ENCODE measurements around the gene UMODL1.
A peak's percentile ranks its signal among the peaks of the same experiment; 100 is the strongest.

The UMODL1 gene

GRCh38 chr21:42135386-42136052 is 64.4 kb downstream of the UMODL1 start:
- no peak for DNase-seq

DNA sequence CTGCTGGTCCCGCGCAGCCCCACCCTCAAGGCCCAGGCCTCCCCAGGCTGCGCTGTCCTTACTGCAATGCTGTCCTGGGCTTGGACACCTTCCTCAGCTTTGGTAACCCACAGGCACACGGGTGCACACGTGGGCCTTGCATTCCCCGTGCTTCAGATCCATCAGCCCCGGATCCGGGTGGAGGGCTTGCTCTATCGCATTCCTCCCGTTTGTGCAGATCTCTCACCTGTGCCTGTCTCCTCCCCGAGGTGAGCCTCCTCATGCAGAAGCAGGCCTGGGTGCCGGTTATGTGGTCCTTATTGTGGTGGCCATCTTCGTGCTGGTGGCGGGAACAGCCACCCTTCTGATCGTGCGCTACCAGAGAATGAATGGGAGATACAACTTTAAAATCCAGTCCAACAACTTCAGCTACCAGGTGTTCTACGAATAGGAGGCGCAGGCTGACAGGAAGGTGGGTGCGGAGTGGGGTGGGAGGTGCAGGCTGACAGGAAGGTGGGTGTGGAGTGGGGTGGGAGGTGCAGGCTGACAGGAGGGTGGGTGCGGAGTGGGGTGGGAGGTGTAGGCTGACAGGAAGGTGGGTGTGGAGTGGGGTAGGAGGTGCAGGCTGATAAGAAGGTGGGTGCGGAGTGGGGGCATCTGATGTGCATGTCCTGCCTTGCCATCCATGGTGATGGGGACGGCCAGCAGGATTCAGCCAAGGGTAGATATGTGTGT is 66.2 kb downstream of the UMODL1 start:
- DNase-seq, result no peak

DNA sequence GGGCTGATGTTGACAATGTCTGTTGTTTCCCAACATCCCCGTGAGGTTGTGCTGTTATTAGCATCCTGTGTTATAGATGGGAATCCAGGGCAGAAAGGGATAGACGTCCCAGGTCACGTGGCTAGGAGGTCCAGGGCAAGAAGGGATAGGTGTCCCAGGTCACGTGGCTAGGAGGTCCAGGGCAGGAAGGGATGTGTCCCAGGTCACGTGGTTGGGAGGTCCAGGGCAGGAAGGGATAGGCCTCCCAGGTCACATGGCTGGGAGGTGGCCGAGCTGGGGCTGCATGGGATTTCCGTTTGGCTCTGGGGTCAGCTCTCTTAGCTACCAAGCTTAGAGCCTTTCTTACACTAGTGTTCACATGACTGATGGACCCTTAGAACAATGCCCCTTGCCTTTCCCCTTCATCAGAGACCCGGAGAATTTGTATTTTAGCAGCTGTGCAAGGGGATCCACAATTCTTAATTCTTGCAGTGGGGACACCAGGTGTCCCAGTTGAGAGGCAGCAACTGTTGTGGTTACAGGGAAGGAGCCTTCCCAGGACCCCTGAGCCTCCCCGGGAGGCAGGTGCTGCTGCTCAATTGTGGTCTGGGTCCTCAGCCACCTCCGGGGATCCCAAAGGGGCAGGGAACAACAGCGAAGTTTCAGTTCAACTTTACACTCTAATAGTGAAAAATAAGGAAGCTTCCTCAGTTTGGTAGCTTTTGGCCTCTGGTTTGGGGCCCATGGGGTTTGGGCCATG is 69.2 kb downstream of the UMODL1 start:
- no peak for DNase-seq

GRCh38 chr21:42141643-42142042 is 70.5 kb downstream of the UMODL1 start:
- no peak for DNase-seq

DNA sequence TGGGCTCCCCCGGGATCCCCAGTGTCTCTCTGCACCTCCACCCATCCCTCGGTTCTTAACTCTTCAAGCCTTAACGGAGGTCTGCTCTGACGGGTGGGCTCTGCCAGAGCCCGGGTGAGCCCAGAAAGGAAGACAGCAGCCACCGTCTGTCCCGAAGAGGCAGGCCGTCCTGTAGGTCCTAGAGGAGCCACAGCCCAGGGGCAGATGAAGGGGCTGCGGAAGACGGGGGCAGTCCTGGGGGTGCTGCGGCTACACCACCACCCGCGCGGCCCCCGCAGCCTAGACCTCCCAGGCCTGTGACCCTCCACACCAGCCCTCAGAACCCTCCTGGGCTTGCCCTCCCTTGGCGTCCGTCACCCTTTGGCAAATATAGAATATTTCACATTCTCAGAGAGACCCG is 71.0 kb downstream of the UMODL1 start:
- DNase-seq, result no peak

DNA sequence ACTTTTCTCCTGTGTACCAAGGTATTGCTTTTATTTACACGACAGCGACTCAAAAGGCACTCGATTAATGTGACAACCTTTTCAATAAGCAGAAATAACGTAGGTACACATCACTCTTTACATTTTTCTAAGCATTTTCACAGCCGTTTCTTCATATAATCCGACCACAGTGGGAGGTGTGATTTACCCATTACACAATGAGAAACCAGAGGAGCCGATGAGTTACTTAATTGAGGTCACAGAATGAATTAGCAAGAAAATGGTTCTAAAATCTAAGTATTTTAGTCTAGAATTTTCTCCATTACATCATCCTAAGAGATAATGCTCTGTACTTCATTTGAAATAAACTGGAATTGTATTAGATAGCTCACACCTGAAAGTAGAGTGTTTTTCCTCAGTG is 71.5 kb downstream of the UMODL1 start:
- DNase-seq, result no peak

GRCh38 chr21:42143111-42143510 is 72.0 kb downstream of the UMODL1 start:
- DNase-seq, result no peak

GRCh38 chr21:42144221-42144620 is 73.1 kb downstream of the UMODL1 start:
- DNase-seq, result no peak

DNA sequence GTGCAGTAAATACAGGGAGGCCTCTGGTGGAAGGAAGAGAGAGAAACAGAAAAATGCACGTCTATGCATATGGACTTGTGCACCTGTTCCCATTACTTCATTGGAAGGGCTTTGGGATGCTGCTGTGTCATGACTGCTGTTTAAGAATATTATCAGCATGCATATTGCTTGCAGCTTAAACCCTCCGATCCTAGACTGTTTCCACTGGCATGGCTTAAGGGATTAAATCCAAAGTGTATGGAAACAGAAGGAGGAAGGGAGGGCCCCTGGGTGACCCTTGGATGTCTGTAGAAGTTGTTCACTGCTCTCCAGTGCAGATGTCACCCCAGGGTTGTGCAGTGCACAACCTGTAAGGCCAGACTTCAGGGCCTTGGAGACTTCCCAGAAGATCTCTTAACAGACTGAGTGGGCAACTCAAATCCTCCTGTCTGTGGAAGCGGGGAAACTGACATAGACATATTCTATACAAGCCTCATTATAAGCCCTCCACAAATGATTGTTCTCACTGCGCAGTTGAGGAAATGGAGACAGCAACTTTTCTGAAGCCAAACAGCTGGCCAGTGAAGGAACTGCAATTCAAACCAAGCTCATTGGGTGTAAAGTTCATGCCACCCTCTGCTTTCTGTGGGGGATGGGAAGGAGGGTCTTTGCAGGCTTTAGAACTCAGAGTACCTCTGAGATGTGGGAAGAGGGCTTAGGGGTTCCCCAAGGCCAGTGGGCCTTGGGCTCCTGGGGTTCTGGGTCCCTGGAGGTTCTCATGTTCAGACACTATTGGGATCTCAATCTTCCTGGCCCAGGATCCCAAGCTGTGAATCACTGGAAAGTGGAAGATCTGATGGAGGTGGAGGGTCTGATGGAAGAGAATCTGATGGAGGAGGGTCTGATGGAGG is 73.8 kb downstream of the UMODL1 start:
- no peak for DNase-seq

- peak; percentile 22 for DNase-seq
Measured at GRCh38 chr21:42145569-42146272, 74.6 kb downstream of the UMODL1 start.

DNA sequence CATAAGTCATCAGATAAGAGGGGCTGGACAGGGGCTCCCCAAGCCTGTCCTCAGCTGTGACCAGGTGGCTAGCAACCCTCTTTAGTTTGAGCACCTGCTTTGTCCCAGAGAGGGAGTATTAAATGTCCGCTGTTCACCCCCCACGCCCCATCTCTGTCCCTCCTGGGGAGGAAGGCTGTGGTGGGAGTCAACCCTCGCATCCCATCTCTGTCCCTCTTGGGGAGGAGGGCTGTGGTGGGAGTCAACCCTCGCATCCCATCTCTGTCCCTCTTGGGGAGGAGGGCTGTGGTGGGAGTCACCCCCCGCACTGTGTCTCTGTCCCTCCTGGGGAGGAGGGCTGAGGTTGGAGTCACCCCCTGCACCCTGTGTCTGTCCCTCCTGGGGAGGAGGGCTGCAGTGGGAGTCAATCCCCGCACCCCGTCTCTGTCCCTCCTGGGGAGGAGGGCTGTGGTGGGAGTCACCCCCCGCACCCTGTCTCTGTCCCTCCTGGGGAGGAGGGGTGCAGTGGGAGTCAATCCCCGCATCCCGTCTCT is 75.2 kb downstream of the UMODL1 start:
- DNase-seq, result no peak

- no peak for DNase-seq
Measured at GRCh38 chr21:42146821-42147220, 75.7 kb downstream of the UMODL1 start.

GRCh38 chr21:42147386-42148020 is 76.4 kb downstream of the UMODL1 start:
- DNase-seq, result no peak

GRCh38 chr21:42148097-42148496 is 77.0 kb downstream of the UMODL1 start:
- DNase-seq, result no peak

GRCh38 chr21:42148584-42148983 is 77.5 kb downstream of the UMODL1 start:
- no peak for DNase-seq

DNA sequence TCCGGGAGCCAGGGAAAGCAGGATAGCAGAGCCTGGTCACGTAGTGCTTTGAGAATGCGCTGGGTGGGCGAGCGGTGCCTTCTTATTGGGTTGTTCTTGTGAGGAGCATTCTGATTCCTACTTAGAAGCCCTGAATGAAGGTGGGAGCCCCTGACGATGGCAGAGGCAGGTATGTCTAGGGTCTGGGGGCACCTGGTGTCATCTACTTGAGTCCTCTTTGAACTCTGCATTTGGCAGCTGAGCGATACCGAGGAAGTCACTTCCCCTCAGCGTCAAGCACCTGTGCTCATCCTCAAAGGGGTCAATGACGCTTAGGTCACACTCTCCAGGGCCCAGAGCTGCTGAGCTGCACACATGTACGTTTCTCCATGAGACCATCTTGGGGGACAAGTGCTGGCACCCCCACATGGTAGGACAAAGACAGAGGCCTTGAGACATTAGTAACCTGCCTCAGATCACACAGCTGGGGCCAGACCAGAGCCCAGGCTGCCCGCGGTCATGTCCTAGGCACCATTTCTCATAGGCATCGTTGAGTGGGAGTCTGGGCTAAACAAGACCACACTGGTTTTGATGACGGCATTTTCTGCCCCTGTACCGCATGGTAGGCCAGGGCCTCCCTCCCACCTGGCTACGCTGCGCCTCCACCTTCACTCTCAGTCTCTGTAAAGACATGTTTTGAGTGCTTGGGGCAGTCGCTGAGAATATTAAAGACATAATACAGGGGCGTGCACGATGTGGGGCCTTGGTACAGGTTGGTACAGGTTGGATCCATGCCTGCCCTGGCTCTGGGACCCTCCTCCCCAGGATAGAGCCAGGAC is 78.7 kb downstream of the UMODL1 start:
- no peak for DNase-seq

- no peak for DNase-seq
Measured at GRCh38 chr21:42150474-42151085, 79.5 kb downstream of the UMODL1 start.

- DNase-seq, result no peak
Measured at GRCh38 chr21:42151148-42151947, 80.2 kb downstream of the UMODL1 start.

- DNase-seq, result no peak
Measured at GRCh38 chr21:42151948-42152220, 80.8 kb downstream of the UMODL1 start.

Measured in NCI-H226 (cell line).